WTC11 (cell line): ENCODE measurements around the gene TBPL2.

Experiments used
- CREB1 ChIP-seq: sonication (generic); formaldehyde crosslinking; IDR thresholded peaks from 2 replicates; pipeline ENCODE4 v1.8.0; 2023; ENCODE audit warnings: mild to moderate bottlenecking, missing genetic modification reagents
- ESRRA ChIP-seq: sonication (generic); formaldehyde crosslinking; IDR thresholded peaks from 2 replicates; pipeline ENCODE4 v1.8.1; 2022; ENCODE audit warnings: mild to moderate bottlenecking, missing genetic modification reagents, borderline replicate concordance
- NFE2L1 ChIP-seq: sonication (generic); formaldehyde crosslinking; IDR thresholded peaks from 2 replicates; pipeline ENCODE4 v1.8.1; 2023; ENCODE audit warnings: missing genetic modification reagents
- NFYB ChIP-seq: sonication (generic); formaldehyde crosslinking; conservative IDR thresholded peaks from 2 replicates; pipeline ENCODE4 v1.8.0; 2022; ENCODE audit warnings: low read depth, missing genetic modification reagents
- TEAD4 ChIP-seq: sonication (generic); formaldehyde crosslinking; IDR thresholded peaks from 2 replicates; pipeline ENCODE4 v1.8.0; 2022; ENCODE audit warnings: mild to moderate bottlenecking, missing genetic modification reagents
- TP53 ChIP-seq: sonication (generic); formaldehyde crosslinking; IDR thresholded peaks from 2 replicates; pipeline ENCODE4 v1.8.1; 2023; ENCODE audit warnings: mild to moderate bottlenecking, missing genetic modification reagents
- ZBTB21 ChIP-seq: sonication (generic); formaldehyde crosslinking; IDR thresholded peaks from 2 replicates; pipeline ENCODE4 v1.8.1; 2023; ENCODE audit warnings: mild to moderate bottlenecking, missing genetic modification reagents, borderline replicate concordance
- ZNF121 ChIP-seq: sonication (generic); formaldehyde crosslinking; IDR thresholded peaks from 2 replicates; pipeline ENCODE4 v1.8.0; 2023; ENCODE audit warnings: missing genetic modification reagents
- TF ChIP-seq, protein P1 (sequence below): fragments of 200-600 bp; IDR thresholded peaks from 2 replicates; pipeline ENCODE4 v1.8.0; 2022; ENCODE audit warnings: antibody characterized with exemption
- TF ChIP-seq, protein P2 (sequence below): sonication (generic); formaldehyde crosslinking; IDR thresholded peaks from 2 replicates; pipeline ENCODE4 v1.8.1; 2022; ENCODE audit warnings: low read depth, mild to moderate bottlenecking, moderate library complexity, missing genetic modification reagents, borderline replicate concordance
- TF ChIP-seq, protein P3 (sequence below): sonication (generic); formaldehyde crosslinking; IDR thresholded peaks from 2 replicates; pipeline ENCODE4 v1.8.1; 2022; ENCODE audit warnings: low read depth, missing genetic modification reagents, borderline replicate concordance
- TF ChIP-seq, protein P4 (sequence below): sonication (generic); formaldehyde crosslinking; IDR thresholded peaks from 2 replicates; pipeline ENCODE4 v1.8.1; 2023; ENCODE audit warnings: mild to moderate bottlenecking, missing genetic modification reagents
- TF ChIP-seq, protein P5 (sequence below): sonication (generic); formaldehyde crosslinking; conservative IDR thresholded peaks from 2 replicates; pipeline ENCODE4 v1.8.1; 2023; ENCODE audit warnings: mild to moderate bottlenecking, low read depth, missing genetic modification reagents, moderate library complexity

DNA sequence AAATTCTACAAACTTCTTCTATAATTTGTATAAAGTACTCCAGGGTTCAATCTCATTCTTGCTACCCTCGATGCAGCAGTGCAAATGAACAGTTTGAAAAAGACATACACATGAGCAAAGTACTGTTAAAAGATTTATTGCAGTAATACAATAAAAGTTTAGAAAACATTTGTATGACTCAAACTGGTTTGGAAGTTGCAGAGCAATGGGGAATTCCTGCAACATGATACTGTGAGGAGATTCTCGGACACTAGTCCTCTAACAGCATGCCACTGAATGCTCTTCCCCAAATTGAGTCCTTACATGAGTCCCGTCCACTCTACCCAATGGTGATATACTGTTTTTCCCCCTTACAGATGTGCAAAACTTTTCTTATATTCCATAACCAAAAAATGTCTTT lies 74.1 kb downstream of the TBPL2 start:
- TF ChIP-seq, protein P1, sequence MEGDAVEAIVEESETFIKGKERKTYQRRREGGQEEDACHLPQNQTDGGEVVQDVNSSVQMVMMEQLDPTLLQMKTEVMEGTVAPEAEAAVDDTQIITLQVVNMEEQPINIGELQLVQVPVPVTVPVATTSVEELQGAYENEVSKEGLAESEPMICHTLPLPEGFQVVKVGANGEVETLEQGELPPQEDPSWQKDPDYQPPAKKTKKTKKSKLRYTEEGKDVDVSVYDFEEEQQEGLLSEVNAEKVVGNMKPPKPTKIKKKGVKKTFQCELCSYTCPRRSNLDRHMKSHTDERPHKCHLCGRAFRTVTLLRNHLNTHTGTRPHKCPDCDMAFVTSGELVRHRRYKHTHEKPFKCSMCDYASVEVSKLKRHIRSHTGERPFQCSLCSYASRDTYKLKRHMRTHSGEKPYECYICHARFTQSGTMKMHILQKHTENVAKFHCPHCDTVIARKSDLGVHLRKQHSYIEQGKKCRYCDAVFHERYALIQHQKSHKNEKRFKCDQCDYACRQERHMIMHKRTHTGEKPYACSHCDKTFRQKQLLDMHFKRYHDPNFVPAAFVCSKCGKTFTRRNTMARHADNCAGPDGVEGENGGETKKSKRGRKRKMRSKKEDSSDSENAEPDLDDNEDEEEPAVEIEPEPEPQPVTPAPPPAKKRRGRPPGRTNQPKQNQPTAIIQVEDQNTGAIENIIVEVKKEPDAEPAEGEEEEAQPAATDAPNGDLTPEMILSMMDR, result no peak
- TF ChIP-seq NFE2L1, result no peak
- TF ChIP-seq ZNF121 (CRISPR knock-in tag), result no peak
- no peak for TF ChIP-seq CREB1
- no peak for TF ChIP-seq NFYB (CRISPR knock-in tag)
- no peak for TF ChIP-seq TEAD4 (CRISPR knock-in tag)
- TF ChIP-seq TP53 (CRISPR knock-in tag), result no peak
- TF ChIP-seq, protein P2, sequence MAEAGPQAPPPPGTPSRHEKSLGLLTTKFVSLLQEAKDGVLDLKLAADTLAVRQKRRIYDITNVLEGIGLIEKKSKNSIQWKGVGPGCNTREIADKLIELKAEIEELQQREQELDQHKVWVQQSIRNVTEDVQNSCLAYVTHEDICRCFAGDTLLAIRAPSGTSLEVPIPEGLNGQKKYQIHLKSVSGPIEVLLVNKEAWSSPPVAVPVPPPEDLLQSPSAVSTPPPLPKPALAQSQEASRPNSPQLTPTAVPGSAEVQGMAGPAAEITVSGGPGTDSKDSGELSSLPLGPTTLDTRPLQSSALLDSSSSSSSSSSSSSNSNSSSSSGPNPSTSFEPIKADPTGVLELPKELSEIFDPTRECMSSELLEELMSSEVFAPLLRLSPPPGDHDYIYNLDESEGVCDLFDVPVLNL (CRISPR knock-in tag), result no peak
- TF ChIP-seq ESRRA, result no peak
- TF ChIP-seq, protein P3, sequence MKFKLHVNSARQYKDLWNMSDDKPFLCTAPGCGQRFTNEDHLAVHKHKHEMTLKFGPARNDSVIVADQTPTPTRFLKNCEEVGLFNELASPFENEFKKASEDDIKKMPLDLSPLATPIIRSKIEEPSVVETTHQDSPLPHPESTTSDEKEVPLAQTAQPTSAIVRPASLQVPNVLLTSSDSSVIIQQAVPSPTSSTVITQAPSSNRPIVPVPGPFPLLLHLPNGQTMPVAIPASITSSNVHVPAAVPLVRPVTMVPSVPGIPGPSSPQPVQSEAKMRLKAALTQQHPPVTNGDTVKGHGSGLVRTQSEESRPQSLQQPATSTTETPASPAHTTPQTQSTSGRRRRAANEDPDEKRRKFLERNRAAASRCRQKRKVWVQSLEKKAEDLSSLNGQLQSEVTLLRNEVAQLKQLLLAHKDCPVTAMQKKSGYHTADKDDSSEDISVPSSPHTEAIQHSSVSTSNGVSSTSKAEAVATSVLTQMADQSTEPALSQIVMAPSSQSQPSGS (CRISPR knock-in tag), result no peak
- no peak for TF ChIP-seq ZBTB21 (CRISPR knock-in tag)
- TF ChIP-seq, protein P4, sequence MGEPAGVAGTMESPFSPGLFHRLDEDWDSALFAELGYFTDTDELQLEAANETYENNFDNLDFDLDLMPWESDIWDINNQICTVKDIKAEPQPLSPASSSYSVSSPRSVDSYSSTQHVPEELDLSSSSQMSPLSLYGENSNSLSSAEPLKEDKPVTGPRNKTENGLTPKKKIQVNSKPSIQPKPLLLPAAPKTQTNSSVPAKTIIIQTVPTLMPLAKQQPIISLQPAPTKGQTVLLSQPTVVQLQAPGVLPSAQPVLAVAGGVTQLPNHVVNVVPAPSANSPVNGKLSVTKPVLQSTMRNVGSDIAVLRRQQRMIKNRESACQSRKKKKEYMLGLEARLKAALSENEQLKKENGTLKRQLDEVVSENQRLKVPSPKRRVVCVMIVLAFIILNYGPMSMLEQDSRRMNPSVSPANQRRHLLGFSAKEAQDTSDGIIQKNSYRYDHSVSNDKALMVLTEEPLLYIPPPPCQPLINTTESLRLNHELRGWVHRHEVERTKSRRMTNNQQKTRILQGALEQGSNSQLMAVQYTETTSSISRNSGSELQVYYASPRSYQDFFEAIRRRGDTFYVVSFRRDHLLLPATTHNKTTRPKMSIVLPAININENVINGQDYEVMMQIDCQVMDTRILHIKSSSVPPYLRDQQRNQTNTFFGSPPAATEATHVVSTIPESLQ (CRISPR knock-in tag), result no peak
- TF ChIP-seq, protein P5, sequence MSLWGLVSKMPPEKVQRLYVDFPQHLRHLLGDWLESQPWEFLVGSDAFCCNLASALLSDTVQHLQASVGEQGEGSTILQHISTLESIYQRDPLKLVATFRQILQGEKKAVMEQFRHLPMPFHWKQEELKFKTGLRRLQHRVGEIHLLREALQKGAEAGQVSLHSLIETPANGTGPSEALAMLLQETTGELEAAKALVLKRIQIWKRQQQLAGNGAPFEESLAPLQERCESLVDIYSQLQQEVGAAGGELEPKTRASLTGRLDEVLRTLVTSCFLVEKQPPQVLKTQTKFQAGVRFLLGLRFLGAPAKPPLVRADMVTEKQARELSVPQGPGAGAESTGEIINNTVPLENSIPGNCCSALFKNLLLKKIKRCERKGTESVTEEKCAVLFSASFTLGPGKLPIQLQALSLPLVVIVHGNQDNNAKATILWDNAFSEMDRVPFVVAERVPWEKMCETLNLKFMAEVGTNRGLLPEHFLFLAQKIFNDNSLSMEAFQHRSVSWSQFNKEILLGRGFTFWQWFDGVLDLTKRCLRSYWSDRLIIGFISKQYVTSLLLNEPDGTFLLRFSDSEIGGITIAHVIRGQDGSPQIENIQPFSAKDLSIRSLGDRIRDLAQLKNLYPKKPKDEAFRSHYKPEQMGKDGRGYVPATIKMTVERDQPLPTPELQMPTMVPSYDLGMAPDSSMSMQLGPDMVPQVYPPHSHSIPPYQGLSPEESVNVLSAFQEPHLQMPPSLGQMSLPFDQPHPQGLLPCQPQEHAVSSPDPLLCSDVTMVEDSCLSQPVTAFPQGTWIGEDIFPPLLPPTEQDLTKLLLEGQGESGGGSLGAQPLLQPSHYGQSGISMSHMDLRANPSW, result no peak
